NCI-H2196 (cell line): ENCODE data around the gene PGAP1.

Experiments used
- DNase-seq: peaks from one replicate; lab custom pipeline; 2025; ENCODE audit not compliant: unreplicated experiment; lab: John Stamatoyannopoulos, UW

PGAP1 gene

DNA sequence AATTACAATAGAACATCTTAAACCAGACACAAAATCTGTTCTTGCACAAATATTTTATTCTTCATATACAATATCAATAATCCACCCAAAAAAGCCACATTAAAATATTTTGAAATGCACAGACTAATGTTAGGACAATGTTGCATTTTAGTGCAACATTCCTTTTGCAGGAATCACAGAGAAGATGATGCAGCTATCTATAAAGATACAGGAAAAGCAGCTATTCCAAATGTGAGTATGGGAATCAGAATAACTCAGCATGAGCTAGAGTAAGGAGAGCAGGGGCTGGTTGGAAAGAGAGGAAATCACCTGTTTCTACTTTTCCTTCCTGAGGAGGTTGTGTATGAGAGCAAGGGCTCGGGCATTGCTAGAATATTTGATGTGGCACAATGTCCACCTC lies 122.1 kb downstream of the PGAP1 start:
- DNase-seq: no peak

DNA sequence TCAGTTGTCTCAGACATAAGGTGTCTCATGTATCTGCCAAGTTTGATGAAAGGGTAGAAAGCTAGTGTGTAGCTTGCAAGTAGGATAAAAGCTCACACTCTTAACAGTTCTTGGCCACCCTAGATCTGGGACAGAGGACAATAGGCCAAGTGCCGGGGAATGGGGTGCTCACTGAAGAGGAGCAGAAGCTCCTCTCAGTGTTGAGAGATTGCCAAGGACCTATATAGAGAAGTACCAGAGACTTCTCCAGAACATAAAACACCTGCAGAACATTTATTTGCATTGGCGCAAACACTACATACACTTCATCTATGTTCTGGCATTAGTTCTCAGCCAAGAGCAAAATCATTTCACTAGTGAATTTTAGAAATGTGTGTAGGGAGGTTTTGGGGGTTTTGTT lies 124.1 kb downstream of the PGAP1 start:
- no peak for DNase-seq

DNA sequence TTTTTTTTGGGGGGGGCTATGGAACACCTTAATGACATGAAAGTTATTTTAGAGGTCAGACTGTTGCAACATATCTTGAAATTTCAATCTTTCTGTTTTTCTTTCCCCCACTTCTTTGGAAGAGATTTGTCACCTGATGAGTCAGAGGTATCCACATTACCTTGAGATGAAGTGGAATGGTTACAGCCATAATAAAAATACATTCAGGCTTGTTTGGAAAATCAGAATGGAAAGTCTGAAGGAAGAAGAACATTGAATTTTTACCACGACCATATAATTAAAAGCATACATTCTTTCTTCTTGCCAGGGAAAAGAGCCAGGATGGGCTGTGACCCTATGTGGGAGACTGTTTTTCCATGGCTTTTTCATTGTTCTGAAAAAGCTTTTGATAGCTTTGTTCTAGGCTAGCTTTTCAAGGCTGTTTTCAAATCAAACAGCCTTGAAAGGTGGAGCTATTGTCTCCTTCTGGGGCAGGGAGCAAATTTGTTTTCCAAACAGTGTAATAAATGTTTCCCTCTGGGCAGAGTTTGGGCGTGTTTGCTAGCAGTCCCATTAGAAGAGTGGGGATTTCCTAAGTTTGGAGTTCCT lies 124.7 kb downstream of the PGAP1 start:
- no peak for DNase-seq

DNA sequence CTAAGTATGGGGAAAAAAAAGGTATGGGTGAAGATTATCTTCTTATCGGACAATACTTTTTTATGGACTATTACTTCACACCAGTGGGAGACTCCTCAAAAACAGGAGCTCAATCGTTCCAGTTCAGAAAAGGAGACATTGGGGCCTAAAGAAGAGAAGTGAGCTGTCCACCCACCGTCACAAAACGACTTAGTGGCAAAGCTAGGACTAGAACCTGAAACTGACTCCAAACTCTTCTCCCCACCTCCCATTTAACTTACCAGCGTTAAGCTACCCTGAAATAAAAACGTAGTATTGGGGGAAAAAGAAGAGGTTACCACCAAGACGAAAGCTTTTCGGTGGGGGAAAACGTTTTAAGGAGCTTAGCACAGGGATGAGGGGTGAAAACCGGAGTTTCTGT lies 127.5 kb downstream of the PGAP1 start:
- DNase-seq: no peak

DNA sequence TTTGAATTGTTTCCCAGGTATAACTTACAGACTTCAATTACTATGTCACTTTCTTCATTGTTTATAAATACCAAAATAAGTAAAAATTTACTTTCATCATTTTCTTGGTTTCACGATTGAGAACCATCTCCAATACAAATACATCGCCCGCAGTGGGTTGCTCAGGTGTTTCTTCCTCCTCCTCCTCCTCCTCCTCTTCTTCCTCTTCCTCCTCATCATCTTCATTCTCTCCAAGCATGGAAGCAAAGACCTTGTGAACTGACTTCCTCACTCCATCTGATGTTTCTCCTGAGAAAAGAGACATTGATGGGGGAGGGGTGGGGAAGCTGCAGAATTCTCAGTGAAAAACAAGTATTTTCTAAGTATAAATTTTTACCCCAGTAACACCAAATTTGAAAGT lies 133.6 kb downstream of the PGAP1 start:
- no peak for DNase-seq

DNA sequence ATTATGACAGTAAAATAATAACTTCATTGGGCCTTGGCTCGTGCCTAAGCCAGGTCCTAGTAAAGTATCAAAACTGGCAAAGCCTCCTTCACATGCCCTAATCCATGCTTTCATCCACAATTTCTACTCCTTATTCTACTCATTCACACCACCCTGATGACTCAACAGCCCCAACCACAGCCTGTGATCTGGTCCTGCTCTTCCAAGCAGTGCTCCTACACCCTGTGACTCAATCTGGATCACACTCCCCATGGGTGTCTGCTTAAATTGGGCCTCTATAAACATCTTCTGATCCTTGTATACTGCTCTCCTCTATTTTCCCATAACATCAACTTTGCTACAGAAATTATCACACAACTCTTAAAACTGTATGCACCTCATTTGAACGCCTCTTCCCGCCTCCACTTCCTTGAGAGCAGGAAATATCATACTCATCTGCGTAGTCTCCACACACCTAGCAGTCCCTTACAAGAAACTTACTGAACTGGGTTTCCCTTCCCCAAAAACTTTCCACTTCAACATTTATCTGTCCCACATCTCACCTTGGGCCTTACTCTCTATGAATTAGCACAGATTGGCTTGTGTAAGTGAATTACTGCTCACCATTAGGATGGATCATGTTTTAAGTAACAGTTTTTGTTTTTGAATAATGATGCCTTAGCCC lies 142.9 kb downstream of the PGAP1 start:
- DNase-seq: no peak
